GM21515 (cell line): ENCODE measurements around the gene AOC1.
"Not testable (repeated sequence)": the region's sequence is repeated elsewhere in the genome, so short reads cannot be mapped to it uniquely, and the experiment has no call there.

Experiments used
- ATAC-seq: cut with Tn5 transposase; IDR thresholded peaks from one replicate; pipeline ENCODE4 v1.9.1; 2021; ENCODE audit not compliant: unreplicated experiment

AOC1 gene

GRCh38 chr7:150891740-150892139 lies 39.4 kb downstream of the AOC1 start:
- ATAC-seq: no peak

- no peak for ATAC-seq
Observed at GRCh38 chr7:150895809-150896208, 43.5 kb downstream of the AOC1 start.

GRCh38 chr7:150896562-150897209 lies 44.4 kb downstream of the AOC1 start:
- ATAC-seq: no peak

- peak; percentile 81 for ATAC-seq
Observed at GRCh38 chr7:150897502-150898474, 45.5 kb downstream of the AOC1 start.

GRCh38 chr7:150898475-150899011 lies 46.2 kb downstream of the AOC1 start:
- ATAC-seq: peak; percentile 71

- no peak for ATAC-seq
Observed at GRCh38 chr7:150900675-150901074, 48.4 kb downstream of the AOC1 start.

GRCh38 chr7:150901160-150902035 lies 49.1 kb downstream of the AOC1 start:
- no peak for ATAC-seq

GRCh38 chr7:150902078-150903033 lies 50.0 kb downstream of the AOC1 start:
- ATAC-seq: no peak

- no peak for ATAC-seq
Observed at GRCh38 chr7:150903606-150904005, 51.3 kb downstream of the AOC1 start.

GRCh38 chr7:150904011-150904909 lies 51.9 kb downstream of the AOC1 start:
- no peak for ATAC-seq

GRCh38 chr7:150908173-150908572 lies 55.9 kb downstream of the AOC1 start:
- no peak for ATAC-seq

GRCh38 chr7:150909200-150909995 lies 57.1 kb downstream of the AOC1 start:
- no peak for ATAC-seq

- not testable (repeated sequence) for ATAC-seq
Observed at GRCh38 chr7:150910305-150910995, 58.1 kb downstream of the AOC1 start.

GRCh38 chr7:150910996-150911422 lies 58.7 kb downstream of the AOC1 start:
- no peak for ATAC-seq
